ENCODE results near the gene AFP. TPM values are rescaled to one million over a fixed set of nuclear protein-coding genes. Genes with fewer than 3 reads are reported as not detected.

AFP gene
- polyA plus RNA-seq, 2 of the 4 experiments (the other 2 are of a cell fraction) = 1.8 to 4.5 TPM

DNA sequence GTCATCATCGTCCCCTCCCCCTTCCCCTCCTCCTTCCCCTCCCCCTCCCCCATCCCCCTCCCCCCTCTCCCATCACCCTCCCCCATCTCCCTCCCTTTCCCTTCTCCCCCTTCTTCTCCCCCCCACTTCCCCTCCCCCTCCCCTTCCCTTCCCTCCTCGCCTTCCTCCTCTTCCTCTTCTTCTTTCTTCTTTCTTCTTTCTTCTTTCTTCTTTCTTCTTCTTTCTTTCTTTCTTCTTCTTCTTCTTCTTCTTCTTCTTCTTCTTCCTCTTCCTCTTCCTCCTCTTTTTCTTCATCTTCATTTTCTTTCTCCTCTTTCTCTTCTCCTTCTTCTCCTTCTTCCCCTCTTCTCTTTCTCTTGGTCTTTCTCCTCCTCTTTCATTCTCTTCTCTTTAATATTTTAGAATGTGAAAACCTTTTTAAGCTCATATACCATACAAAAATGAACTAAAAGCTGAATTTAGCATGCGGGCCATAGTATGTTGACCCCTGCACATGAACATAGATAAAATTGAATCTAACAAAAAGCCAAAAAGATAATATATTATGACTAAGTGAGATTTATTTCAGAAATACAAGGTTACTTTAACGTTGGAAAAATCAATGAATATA is 25.0 kb downstream of the AFP start:
- Histone ChIP-seq H3K4me3 (no peak overlapping the region), H3K27ac (no peak overlapping the region), H3K4me1 (no peaks in the 10 kb centered on the region), H3K4me2 (no peak overlapping the region), H3K9me3 (no peaks in the 10 kb centered on the region)
- DNase-seq (ENCODE audit: low read depth in 1 of 2, low spot score in 1 of 2) (no peak), FAIRE-seq (no peak), ATAC-seq (no peak)
- WGBS (ENCODE audit: missing lambda C conversion rate) = 33% methylated on average over 4 of the region's 4 CpGs
- TF ChIP-seq MAFK (IDR thresholded peaks at IDR 0.05; ENCODE audit: partially characterized antibody) (no peak), CHD2 (IDR thresholded peaks at IDR 0.05; ENCODE audit: low read length, partially characterized antibody) (no peak), NPAS2 (CRISPR knock-in tag; IDR thresholded peaks at IDR 0.05; ENCODE audit: borderline replicate concordance) (no peak), RAD21 (conservative IDR thresholded peaks at IDR 0.05 in 1 of 2, IDR thresholded peaks at IDR 0.05 in 1 of 2) (no peak), HDAC2 (IDR thresholded peaks at IDR 0.05) (no peak), EP300 (IDR thresholded peaks at IDR 0.05) (no peak), CEBPB (IDR thresholded peaks at IDR 0.05) (no peak), RARB (CRISPR knock-in tag; IDR thresholded peaks at IDR 0.05) (no peak)
- TF ChIP-seq, protein P1, sequence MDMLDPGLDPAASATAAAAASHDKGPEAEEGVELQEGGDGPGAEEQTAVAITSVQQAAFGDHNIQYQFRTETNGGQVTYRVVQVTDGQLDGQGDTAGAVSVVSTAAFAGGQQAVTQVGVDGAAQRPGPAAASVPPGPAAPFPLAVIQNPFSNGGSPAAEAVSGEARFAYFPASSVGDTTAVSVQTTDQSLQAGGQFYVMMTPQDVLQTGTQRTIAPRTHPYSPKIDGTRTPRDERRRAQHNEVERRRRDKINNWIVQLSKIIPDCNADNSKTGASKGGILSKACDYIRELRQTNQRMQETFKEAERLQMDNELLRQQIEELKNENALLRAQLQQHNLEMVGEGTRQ (IDR thresholded peaks at IDR 0.05) = no peak
- TF ChIP-seq, protein P2, sequence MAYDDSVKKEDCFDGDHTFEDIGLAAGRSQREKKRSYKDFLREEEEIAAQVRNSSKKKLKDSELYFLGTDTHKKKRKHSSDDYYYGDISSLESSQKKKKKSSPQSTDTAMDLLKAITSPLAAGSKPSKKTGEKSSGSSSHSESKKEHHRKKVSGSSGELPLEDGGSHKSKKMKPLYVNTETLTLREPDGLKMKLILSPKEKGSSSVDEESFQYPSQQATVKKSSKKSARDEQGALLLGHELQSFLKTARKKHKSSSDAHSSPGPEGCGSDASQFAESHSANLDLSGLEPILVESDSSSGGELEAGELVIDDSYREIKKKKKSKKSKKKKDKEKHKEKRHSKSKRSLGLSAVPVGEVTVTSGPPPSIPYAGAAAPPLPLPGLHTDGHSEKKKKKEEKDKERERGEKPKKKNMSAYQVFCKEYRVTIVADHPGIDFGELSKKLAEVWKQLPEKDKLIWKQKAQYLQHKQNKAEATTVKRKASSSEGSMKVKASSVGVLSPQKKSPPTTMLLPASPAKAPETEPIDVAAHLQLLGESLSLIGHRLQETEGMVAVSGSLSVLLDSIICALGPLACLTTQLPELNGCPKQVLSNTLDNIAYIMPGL (CRISPR knock-in tag; IDR thresholded peaks at IDR 0.05; ENCODE audit: borderline replicate concordance) = no peak
- TF ChIP-seq, protein P3, sequence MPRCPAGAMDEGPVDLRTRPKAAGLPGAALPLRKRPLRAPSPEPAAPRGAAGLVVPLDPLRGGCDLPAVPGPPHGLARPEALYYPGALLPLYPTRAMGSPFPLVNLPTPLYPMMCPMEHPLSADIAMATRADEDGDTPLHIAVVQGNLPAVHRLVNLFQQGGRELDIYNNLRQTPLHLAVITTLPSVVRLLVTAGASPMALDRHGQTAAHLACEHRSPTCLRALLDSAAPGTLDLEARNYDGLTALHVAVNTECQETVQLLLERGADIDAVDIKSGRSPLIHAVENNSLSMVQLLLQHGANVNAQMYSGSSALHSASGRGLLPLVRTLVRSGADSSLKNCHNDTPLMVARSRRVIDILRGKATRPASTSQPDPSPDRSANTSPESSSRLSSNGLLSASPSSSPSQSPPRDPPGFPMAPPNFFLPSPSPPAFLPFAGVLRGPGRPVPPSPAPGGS (IDR thresholded peaks at IDR 0.05) = no peak
- TF ChIP-seq, protein P4, sequence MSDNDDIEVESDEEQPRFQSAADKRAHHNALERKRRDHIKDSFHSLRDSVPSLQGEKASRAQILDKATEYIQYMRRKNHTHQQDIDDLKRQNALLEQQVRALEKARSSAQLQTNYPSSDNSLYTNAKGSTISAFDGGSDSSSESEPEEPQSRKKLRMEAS (IDR thresholded peaks at IDR 0.05) = no peak
- TF ChIP-seq, protein P5, sequence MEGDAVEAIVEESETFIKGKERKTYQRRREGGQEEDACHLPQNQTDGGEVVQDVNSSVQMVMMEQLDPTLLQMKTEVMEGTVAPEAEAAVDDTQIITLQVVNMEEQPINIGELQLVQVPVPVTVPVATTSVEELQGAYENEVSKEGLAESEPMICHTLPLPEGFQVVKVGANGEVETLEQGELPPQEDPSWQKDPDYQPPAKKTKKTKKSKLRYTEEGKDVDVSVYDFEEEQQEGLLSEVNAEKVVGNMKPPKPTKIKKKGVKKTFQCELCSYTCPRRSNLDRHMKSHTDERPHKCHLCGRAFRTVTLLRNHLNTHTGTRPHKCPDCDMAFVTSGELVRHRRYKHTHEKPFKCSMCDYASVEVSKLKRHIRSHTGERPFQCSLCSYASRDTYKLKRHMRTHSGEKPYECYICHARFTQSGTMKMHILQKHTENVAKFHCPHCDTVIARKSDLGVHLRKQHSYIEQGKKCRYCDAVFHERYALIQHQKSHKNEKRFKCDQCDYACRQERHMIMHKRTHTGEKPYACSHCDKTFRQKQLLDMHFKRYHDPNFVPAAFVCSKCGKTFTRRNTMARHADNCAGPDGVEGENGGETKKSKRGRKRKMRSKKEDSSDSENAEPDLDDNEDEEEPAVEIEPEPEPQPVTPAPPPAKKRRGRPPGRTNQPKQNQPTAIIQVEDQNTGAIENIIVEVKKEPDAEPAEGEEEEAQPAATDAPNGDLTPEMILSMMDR (IDR thresholded peaks at IDR 0.05) = no peak
- ChIA-PET POLR2A (no interaction called here), CTCF (no interaction called here)

DNA sequence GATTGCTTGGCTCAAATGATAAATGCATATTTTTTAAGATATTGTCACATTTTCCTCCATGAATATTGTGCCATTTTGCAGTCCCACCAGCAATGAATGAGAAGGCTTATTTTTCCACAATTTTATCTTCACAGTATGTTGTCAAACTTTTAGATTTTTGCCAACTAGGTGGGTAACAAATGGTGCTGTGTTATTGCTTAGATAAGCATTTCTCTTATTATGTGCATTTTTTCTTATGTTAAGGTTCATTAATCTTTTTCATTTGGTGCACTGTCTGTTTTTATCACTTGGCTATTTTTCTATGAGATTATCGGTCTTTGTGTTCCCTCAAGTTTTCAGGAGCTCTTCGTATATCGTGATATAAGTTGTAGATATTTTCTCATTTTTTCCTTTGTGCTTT is 32.1 kb downstream of the AFP start:
- DNase-seq (ENCODE audit: low read depth in 1 of 2, low spot score in 1 of 2) = no peak
- H3K27ac ChIP-seq = no peak overlapping the region
- H3K9me3 ChIP-seq = peaks cover 5% of the 10 kb centered on the region; the same call in 2 of the 3 replicates
- WGBS (ENCODE audit: missing lambda C conversion rate) = 86% methylated on average over 3 of the region's 3 CpGs
- no peak overlapping the region for H3K4me2 ChIP-seq
- no peak overlapping the region for H3K4me3 ChIP-seq
- no peak for ATAC-seq
- peak; percentile 63 for TF ChIP-seq MAFK (IDR thresholded peaks at IDR 0.05; ENCODE audit: partially characterized antibody)
- TF ChIP-seq, protein P5 (IDR thresholded peaks at IDR 0.05) = no peak
- no peaks in the 10 kb centered on the region for H3K4me1 ChIP-seq
- ChIA-PET POLR2A (no interaction called here), CTCF (interaction anchor here (1.0 to 1.9 kb wide), 2 partner anchors 11 to 106 kb away, joined by 4 read pairs; no protein-coding TSS in a partner anchor)
- no peak for FAIRE-seq
